ENCODE data around the gene PRKAA2.

Gene PRKAA2

GRCh38 chr1:56617141-56617540 lies 28.0 kb upstream of the PRKAA2 start:
- no peak overlapping the region for H3K9ac ChIP-seq (ENCODE audit: low read length)
- no peak overlapping the region for H3K4me3 ChIP-seq (ENCODE audit: insufficient read depth, low read length, poor library complexity, severe bottlenecking)
- H3K4me2 ChIP-seq (ENCODE audit: low read depth, low read length, poor library complexity, severe bottlenecking), result no peak overlapping the region

GRCh38 chr1:56625819-56626440 lies 19.2 kb upstream of the PRKAA2 start:
- Histone ChIP-seq H3K36me3 (ENCODE audit: low read length) (no peaks in the 10 kb centered on the region), H3K4me2 (ENCODE audit: low read depth, low read length, poor library complexity, severe bottlenecking) (no peak overlapping the region), H3K9me3 (ENCODE audit: insufficient read depth, low read length) (no peaks in the 10 kb centered on the region), H2AFZ (ENCODE audit: low read depth, low read length, severe bottlenecking) (no peak overlapping the region), H3K9me2 (replicated peaks; ENCODE audit: insufficient read depth, low read length) (no peaks in the 10 kb centered on the region), H3K27ac (ENCODE audit: low read depth, low read length) (no peak overlapping the region), H3K79me2 (ENCODE audit: insufficient read depth, low read length) (no peaks in the 10 kb centered on the region), H4K20me1 (ENCODE audit: low read depth, low read length) (no peaks in the 10 kb centered on the region), H3F3A (ENCODE audit: insufficient read depth) (no peaks in the 10 kb centered on the region), H3K27me3 (ENCODE audit: low read length) (no peaks in the 10 kb centered on the region), H3K4me3 (ENCODE audit: insufficient read depth, low read length, poor library complexity, severe bottlenecking) (no peak overlapping the region), H3K9ac (ENCODE audit: low read length) (no peak overlapping the region)
- TF ChIP-seq EZH2phosphoT487 (conservative IDR thresholded peaks at IDR 0.05; ENCODE audit: low read length) (no peak), CTCF (IDR thresholded peaks at IDR 0.05; ENCODE audit: insufficient read depth, low read length, poor library complexity, severe bottlenecking) (no peak)

More at GRCh38 chr1:56617141-56617540, 28.0 kb upstream of the PRKAA2 start:
- Histone ChIP-seq H3F3A (ENCODE audit: insufficient read depth) (no peaks in the 10 kb centered on the region), H3K79me2 (ENCODE audit: insufficient read depth, low read length) (no peaks in the 10 kb centered on the region), H4K20me1 (ENCODE audit: low read depth, low read length) (no peaks in the 10 kb centered on the region), H3K9me2 (replicated peaks; ENCODE audit: insufficient read depth, low read length) (no peaks in the 10 kb centered on the region), H3K36me3 (ENCODE audit: low read length) (no peaks in the 10 kb centered on the region), H2AFZ (ENCODE audit: low read depth, low read length, severe bottlenecking) (no peak overlapping the region), H3K27me3 (ENCODE audit: low read length) (no peaks in the 10 kb centered on the region), H3K9me3 (ENCODE audit: insufficient read depth, low read length) (no peaks in the 10 kb centered on the region), H3K27ac (ENCODE audit: low read depth, low read length) (no peak overlapping the region)
- TF ChIP-seq EZH2phosphoT487 (conservative IDR thresholded peaks at IDR 0.05; ENCODE audit: low read length) (no peak), CTCF (IDR thresholded peaks at IDR 0.05; ENCODE audit: insufficient read depth, low read length, poor library complexity, severe bottlenecking) (no peak)

- H4K20me1 ChIP-seq (ENCODE audit: low read depth, low read length), result no peaks in the 10 kb centered on the region
- H3K9ac ChIP-seq (ENCODE audit: low read length), result no peak overlapping the region
- H3K27ac ChIP-seq (ENCODE audit: low read depth, low read length), result no peak overlapping the region
- H3K9me3 ChIP-seq (ENCODE audit: insufficient read depth, low read length), result no peaks in the 10 kb centered on the region
- no peaks in the 10 kb centered on the region for H3K9me2 ChIP-seq (replicated peaks; ENCODE audit: insufficient read depth, low read length)
- no peaks in the 10 kb centered on the region for H3K36me3 ChIP-seq (ENCODE audit: low read length)
- no peak overlapping the region for H3K4me2 ChIP-seq (ENCODE audit: low read depth, low read length, poor library complexity, severe bottlenecking)
- H3K79me2 ChIP-seq (ENCODE audit: insufficient read depth, low read length), result no peaks in the 10 kb centered on the region
- H3F3A ChIP-seq (ENCODE audit: insufficient read depth), result no peaks in the 10 kb centered on the region
- no peak overlapping the region for H2AFZ ChIP-seq (ENCODE audit: low read depth, low read length, severe bottlenecking)
- no peaks in the 10 kb centered on the region for H3K27me3 ChIP-seq (ENCODE audit: low read length)
- no peak overlapping the region for H3K4me3 ChIP-seq (ENCODE audit: insufficient read depth, low read length, poor library complexity, severe bottlenecking)
- no peak for TF ChIP-seq EZH2phosphoT487 (conservative IDR thresholded peaks at IDR 0.05; ENCODE audit: low read length)
- no peak for TF ChIP-seq CTCF (IDR thresholded peaks at IDR 0.05; ENCODE audit: insufficient read depth, low read length, poor library complexity, severe bottlenecking)
Observed at GRCh38 chr1:56626546-56626945, 18.6 kb upstream of the PRKAA2 start.

All from SU-DHL-6 (cell line).